ACC112 (cell line): ENCODE measurements around the gene CA6.
"Not testable (repeated sequence)": the region's sequence is repeated elsewhere in the genome, so short reads cannot be mapped to it uniquely, and the experiment has no call there.

ENCODE experiments used
- H2AFZ ChIP-seq: fragments of 200-600 bp; sonication (generic); one replicate; pipeline ENCODE4 v1.6.0; 2017; ENCODE audit warnings: antibody characterized with exemption, low read length; ENCODE audit not compliant: unreplicated experiment
- H3K27ac ChIP-seq: fragments of 200-600 bp; sonication (generic); 2 replicates; pipeline ENCODE4 v1.5.1; 2014; ENCODE audit warnings: low read depth, mild to moderate bottlenecking, antibody characterized with exemption, low read length, moderate library complexity
- H3K27me3 ChIP-seq: fragments of 200-600 bp; sonication (generic); 2 replicates; pipeline ENCODE4 v1.6.1; 2014; ENCODE audit warnings: mild to moderate bottlenecking, antibody characterized with exemption, low read length, moderate library complexity, mixed read lengths; ENCODE audit not compliant: insufficient read depth
- H3K36me3 ChIP-seq: fragments of 200-600 bp; sonication (generic); 2 replicates; pipeline ENCODE4 v1.6.1; 2016; ENCODE audit warnings: mild to moderate bottlenecking, antibody characterized with exemption, low read length, moderate library complexity, mixed read lengths; ENCODE audit not compliant: insufficient read depth
- H3K4me1 ChIP-seq: fragments of 200-600 bp; sonication (generic); one replicate; pipeline ENCODE4 v1.6.1; 2016; ENCODE audit warnings: low read length, mixed read lengths; ENCODE audit not compliant: insufficient read depth, unreplicated experiment, control insufficient read depth
- H3K4me3 ChIP-seq: fragments of 200-600 bp; sonication (generic); 2 replicates; pipeline ENCODE4 v1.5.1; 2014; ENCODE audit warnings: mild to moderate bottlenecking, low read depth, low read length
- H3K79me2 ChIP-seq: fragments of 200-600 bp; sonication (generic); one replicate; pipeline ENCODE4 v1.6.0; 2016; ENCODE audit warnings: low read length; ENCODE audit not compliant: control insufficient read depth, unreplicated experiment, insufficient read depth

CA6 gene

GRCh38 chr1:8987881-8988617 is 42.4 kb downstream of the CA6 start:
- H3K27ac ChIP-seq: peak overlapping the region; percentile 49

GRCh38 chr1:8988618-8988967 is 42.9 kb downstream of the CA6 start:
- H3K36me3 ChIP-seq: no peaks in the 10 kb centered on the region
- H2AFZ ChIP-seq: no peak overlapping the region
- H3K79me2 ChIP-seq: no peaks in the 10 kb centered on the region

More at GRCh38 chr1:8987881-8988617, 42.4 kb downstream of the CA6 start:
- H3K36me3 ChIP-seq: no peaks in the 10 kb centered on the region
- no peaks in the 10 kb centered on the region for H3K79me2 ChIP-seq
- no peaks in the 10 kb centered on the region for H3K27me3 ChIP-seq
- no peak overlapping the region for H3K4me3 ChIP-seq
- H3K4me1 ChIP-seq: peaks cover 26% of the 10 kb centered on the region
- peak overlapping the region; percentile 84 for H2AFZ ChIP-seq

GRCh38 chr1:8989061-8989460 is 43.4 kb downstream of the CA6 start:
- H3K27me3 ChIP-seq: no peaks in the 10 kb centered on the region
- H3K4me1 ChIP-seq: peaks cover 20% of the 10 kb centered on the region
- H3K79me2 ChIP-seq: no peaks in the 10 kb centered on the region
- H2AFZ ChIP-seq: no peak overlapping the region
- no peaks in the 10 kb centered on the region for H3K36me3 ChIP-seq
- no peak overlapping the region for H3K4me3 ChIP-seq
- H3K27ac ChIP-seq: no peak overlapping the region

More at GRCh38 chr1:8988618-8988967, 42.9 kb downstream of the CA6 start:
- H3K27ac ChIP-seq: no peak overlapping the region
- H3K4me3 ChIP-seq: no peak overlapping the region
- no peaks in the 10 kb centered on the region for H3K27me3 ChIP-seq
- peaks cover 24% of the 10 kb centered on the region for H3K4me1 ChIP-seq

- Histone ChIP-seq H3K4me1 (peaks cover 20% of the 10 kb centered on the region), H3K79me2 (no peaks in the 10 kb centered on the region), H3K27me3 (no peaks in the 10 kb centered on the region), H3K27ac (no peak overlapping the region), H3K4me3 (no peak overlapping the region), H3K36me3 (no peaks in the 10 kb centered on the region), H2AFZ (no peak overlapping the region)
These were observed 44.2 kb downstream of the CA6 start for GRCh38 chr1:8989821-8990220.

GRCh38 chr1:8992936-8993687 is 47.4 kb downstream of the CA6 start:
- no peak overlapping the region for H3K4me3 ChIP-seq
- no peaks in the 10 kb centered on the region for H3K36me3 ChIP-seq
- no peaks in the 10 kb centered on the region for H3K79me2 ChIP-seq
- no peak overlapping the region for H2AFZ ChIP-seq
- no peaks in the 10 kb centered on the region for H3K4me1 ChIP-seq
- no peaks in the 10 kb centered on the region for H3K27me3 ChIP-seq
- H3K27ac ChIP-seq: no peak overlapping the region

- H3K79me2 ChIP-seq, H3K36me3 ChIP-seq, H3K27me3 ChIP-seq, H3K27ac ChIP-seq, H3K4me3 ChIP-seq, H2AFZ ChIP-seq, H3K4me1 ChIP-seq: not testable (repeated sequence)
These were observed 48.5 kb downstream of the CA6 start for GRCh38 chr1:8993962-8994675.

- not testable (repeated sequence) for H3K79me2 ChIP-seq, H3K36me3 ChIP-seq, H3K4me1 ChIP-seq, H3K4me3 ChIP-seq, H3K27ac ChIP-seq, H2AFZ ChIP-seq, H3K27me3 ChIP-seq
These were observed 56.0 kb downstream of the CA6 start for GRCh38 chr1:9001534-9002214.

GRCh38 chr1:9002215-9002560 is 56.5 kb downstream of the CA6 start:
- H3K27me3 ChIP-seq, H2AFZ ChIP-seq, H3K36me3 ChIP-seq, H3K27ac ChIP-seq, H3K79me2 ChIP-seq, H3K4me1 ChIP-seq, H3K4me3 ChIP-seq: not testable (repeated sequence)

GRCh38 chr1:9004031-9004699 is 58.5 kb downstream of the CA6 start:
- H2AFZ ChIP-seq: no peak overlapping the region
- no peaks in the 10 kb centered on the region for H3K36me3 ChIP-seq
- H3K4me1 ChIP-seq: no peaks in the 10 kb centered on the region
- H3K79me2 ChIP-seq: no peaks in the 10 kb centered on the region
- no peak overlapping the region for H3K27ac ChIP-seq
- H3K27me3 ChIP-seq: no peaks in the 10 kb centered on the region
- no peak overlapping the region for H3K4me3 ChIP-seq

- H3K27me3 ChIP-seq: no peaks in the 10 kb centered on the region
- no peak overlapping the region for H3K4me3 ChIP-seq
- no peaks in the 10 kb centered on the region for H3K4me1 ChIP-seq
- H3K36me3 ChIP-seq: no peaks in the 10 kb centered on the region
- no peak overlapping the region for H3K27ac ChIP-seq
- H2AFZ ChIP-seq: no peak overlapping the region
- no peaks in the 10 kb centered on the region for H3K79me2 ChIP-seq
These were observed 59.2 kb downstream of the CA6 start for GRCh38 chr1:9004700-9005394.
